ENCODE measurements around the gene TEX264. TPM values are rescaled to one million over a fixed set of nuclear protein-coding genes. Genes with fewer than 3 reads are reported as not detected.
A peak's percentile ranks its signal among the peaks of the same experiment; 100 is the strongest.

The TEX264 gene
- total and polyA plus RNA-seq, 2 of the 13 experiments (the other 11 are each of a cell fraction or from before 2014, with no cell fraction given), result 35.2 to 52.1 TPM

- TF ChIP-seq, protein P1, sequence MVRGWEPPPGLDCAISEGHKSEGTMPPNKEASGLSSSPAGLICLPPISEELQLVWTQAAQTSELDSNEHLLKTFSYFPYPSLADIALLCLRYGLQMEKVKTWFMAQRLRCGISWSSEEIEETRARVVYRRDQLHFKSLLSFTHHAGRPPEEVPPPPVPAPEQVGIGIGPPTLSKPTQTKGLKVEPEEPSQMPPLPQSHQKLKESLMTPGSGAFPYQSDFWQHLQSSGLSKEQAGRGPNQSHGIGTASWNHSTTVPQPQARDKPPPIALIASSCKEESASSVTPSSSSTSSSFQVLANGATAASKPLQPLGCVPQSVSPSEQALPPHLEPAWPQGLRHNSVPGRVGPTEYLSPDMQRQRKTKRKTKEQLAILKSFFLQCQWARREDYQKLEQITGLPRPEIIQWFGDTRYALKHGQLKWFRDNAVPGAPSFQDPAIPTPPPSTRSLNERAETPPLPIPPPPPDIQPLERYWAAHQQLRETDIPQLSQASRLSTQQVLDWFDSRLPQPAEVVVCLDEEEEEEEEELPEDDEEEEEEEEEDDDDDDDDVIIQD (CRISPR knock-in tag; IDR thresholded peaks at IDR 0.05; ENCODE audit: low read depth), result 0 out of 2 replicates have a peak, but pooled peaks have one; percentile 30
- no peak for TF ChIP-seq ELF1 (CRISPR knock-in tag; IDR thresholded peaks at IDR 0.05)
- TF ChIP-seq ZNF850 (CRISPR knock-in tag; conservative IDR thresholded peaks at IDR 0.05), result no peak
- TF ChIP-seq ZNF205 (CRISPR knock-in tag; IDR thresholded peaks at IDR 0.05), result peak; percentile 82; the same call in 1 of the 2 replicates
- 0 out of 2 replicates have a peak, but pooled peaks have one; percentile 49 for TF ChIP-seq CSRNP2 (CRISPR knock-in tag; conservative IDR thresholded peaks at IDR 0.05; ENCODE audit: low read depth)
- TF ChIP-seq HMG20B (CRISPR knock-in tag; conservative IDR thresholded peaks at IDR 0.05), result 0 out of 2 replicates have a peak, but pooled peaks have one; percentile 45
- peak; percentile 91; the same call in 1 of the 2 replicates for TF ChIP-seq ZBTB1 (CRISPR knock-in tag; IDR thresholded peaks at IDR 0.05; ENCODE audit: borderline replicate concordance)
- TF ChIP-seq ZNF878 (CRISPR knock-in tag; IDR thresholded peaks at IDR 0.05), result no peak
- no peak; the same call in 1 of the 2 replicates for TF ChIP-seq AHDC1 (CRISPR knock-in tag; IDR thresholded peaks at IDR 0.05; ENCODE audit: borderline replicate concordance)
- TF ChIP-seq, protein P2, sequence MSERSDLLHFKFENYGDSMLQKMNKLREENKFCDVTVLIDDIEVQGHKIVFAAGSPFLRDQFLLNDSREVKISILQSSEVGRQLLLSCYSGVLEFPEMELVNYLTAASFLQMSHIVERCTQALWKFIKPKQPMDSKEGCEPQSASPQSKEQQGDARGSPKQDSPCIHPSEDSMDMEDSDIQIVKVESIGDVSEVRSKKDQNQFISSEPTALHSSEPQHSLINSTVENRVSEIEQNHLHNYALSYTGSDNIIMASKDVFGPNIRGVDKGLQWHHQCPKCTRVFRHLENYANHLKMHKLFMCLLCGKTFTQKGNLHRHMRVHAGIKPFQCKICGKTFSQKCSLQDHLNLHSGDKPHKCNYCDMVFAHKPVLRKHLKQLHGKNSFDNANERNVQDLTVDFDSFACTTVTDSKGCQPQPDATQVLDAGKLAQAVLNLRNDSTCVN (CRISPR knock-in tag; IDR thresholded peaks at IDR 0.05; ENCODE audit: borderline replicate concordance), result peak; percentile 88; the same call in 1 of the 2 replicates
- 0 out of 2 replicates have a peak, but pooled peaks have one; percentile 43 for TF ChIP-seq PPARG (CRISPR knock-in tag; conservative IDR thresholded peaks at IDR 0.05)
- TF ChIP-seq ZMAT3 (CRISPR knock-in tag; conservative IDR thresholded peaks at IDR 0.05), result peak; percentile 91; the same call in 1 of the 2 replicates
- TF ChIP-seq, protein P3, sequence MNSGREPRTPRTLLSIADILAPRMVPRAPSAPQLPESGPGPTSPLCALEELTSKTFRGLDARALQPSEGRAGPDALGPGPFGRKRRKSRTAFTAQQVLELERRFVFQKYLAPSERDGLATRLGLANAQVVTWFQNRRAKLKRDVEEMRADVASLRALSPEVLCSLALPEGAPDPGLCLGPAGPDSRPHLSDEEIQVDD (CRISPR knock-in tag; IDR thresholded peaks at IDR 0.05; ENCODE audit: borderline replicate concordance), result peak; percentile 76; the same call in 1 of the 2 replicates
- no peak for TF ChIP-seq ELK4 (CRISPR knock-in tag; IDR thresholded peaks at IDR 0.05; ENCODE audit: borderline replicate concordance)
- no peak for TF ChIP-seq ATF7 (IDR thresholded peaks at IDR 0.05)
- TF ChIP-seq ATF7 (CRISPR knock-in tag; IDR thresholded peaks at IDR 0.05), result no peak
Measured at GRCh38 chr3:51706788-51707731, 36.0 kb downstream of the TEX264 start, which contains the start of gene GRM2 (continued).
